ENCODE data around the gene GLRX.

The GLRX gene

DNA sequence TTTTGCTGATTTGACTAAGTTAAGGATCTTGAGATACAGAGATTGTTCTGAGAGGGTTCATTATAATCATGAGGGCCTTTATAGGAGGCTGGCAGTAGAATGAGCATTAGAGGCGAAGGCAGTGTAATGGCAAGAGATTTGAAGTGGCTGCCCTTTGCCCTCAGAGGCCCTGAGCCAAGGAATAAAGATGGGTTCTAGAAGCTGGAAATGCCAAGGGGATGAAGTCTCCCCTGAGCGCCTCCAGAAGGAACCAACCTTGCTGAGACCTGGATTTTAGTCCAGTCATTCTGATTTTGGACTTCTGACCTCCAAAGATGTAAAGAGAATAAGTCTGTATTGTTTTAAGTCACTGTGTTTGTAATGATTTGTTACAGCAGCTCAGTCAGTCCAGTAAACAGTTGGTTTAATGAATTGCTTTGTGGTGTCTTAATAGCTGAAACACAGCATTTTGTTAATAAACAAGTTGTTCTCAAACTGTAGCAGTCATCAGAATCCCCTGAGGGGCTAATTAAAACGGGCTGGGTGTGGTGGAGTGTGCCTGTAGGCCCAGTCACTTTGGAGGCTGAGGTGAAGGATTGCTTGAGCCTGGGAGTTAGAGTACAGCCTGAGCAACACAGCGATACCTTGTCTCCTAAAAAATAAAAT is 23.2 kb downstream of the GLRX start:
- no peak for DNase-seq
- intact Hi-C loops (cut with DNase I), result no loop called here

DNA sequence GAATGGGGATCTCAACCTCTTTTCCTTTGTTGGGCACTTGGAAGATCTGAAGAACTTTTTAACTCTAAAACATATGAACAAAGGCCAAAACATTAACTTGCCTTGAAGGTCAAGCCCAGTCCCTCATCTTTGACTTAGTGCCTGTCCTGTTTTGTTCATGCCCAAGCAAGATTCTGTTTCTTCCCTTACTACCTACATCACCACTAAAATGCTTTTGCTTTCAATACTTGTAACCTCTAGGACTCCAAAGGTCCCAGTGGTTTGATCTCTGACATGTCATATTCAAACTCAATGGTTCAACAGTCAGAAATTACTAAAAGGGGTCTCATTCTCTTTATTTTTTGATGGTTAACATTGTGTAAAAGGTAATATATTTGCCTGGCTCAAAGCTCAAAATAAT is 24.0 kb downstream of the GLRX start:
- DNase-seq, result no peak
- intact Hi-C loops (cut with DNase I), result no loop called here

DNA sequence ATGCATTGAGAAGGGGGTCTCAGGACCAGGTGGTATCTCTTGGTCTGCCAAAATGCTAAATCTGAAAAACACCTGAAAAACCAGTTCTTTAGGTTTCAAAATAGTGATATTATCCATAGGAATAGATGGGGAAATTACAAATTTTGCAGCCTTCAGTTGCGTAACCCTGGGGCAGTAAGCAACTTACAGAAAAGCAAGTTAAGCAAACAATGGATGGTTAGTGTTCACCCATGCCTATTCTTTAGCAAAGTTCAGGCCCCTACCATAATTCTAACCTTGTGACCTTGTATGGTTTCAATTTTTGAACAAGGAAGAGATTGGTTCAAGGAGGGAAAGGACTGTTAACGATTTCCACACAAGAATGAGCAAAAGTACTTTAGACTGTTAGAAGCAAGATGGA is 24.5 kb downstream of the GLRX start:
- intact Hi-C loops (cut with DNase I), result no loop called here
- DNase-seq, result no peak

DNA sequence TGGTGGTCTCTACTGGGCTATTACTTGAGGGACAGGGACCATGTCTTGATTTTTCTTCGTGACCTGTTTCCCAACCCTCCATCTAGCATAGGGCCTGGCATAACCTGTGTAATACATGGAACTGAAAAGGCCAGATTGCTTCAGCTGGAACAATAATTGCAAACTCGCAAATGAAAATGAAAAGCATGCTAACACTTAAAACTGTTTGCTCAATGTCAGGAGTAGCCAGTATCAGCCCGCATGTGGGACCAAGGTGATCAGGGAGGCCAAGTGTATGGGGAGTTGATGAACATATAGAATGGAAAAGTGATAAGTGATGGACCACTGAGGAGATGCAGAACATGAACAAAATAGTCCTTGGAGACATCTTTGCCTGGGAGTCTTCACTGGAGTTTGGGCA is 25.2 kb downstream of the GLRX start:
- intact Hi-C loops (cut with DNase I), result no loop called here
- DNase-seq, result no peak

DNA sequence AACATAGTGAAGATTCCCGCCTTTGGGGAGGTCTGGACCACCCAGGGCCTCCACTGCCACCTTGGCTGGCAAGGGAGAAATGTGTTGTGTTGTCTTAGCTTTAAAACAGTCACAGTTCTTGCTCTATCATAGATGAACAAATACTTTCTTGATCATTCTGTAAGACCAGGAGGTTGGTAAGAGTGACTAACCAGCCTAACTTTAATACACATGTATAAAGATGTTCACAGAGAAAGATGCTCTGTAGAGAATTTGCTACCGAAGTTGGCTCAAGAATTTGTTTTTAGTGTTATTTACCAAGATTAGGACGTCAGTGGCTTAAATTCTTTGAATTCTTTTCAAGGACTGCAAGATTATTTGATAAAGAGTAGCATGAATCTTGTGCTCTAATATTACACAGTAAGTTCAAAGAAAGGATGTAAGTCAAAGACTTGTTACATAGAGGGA is 28.4 kb downstream of the GLRX start:
- no peak for DNase-seq
- intact Hi-C loops (cut with DNase I), result no loop called here

- intact Hi-C loops (cut with DNase I), result no loop called here
Observed at GRCh38 chr5:95791751-95792150, 30.8 kb downstream of the GLRX start.

DNA sequence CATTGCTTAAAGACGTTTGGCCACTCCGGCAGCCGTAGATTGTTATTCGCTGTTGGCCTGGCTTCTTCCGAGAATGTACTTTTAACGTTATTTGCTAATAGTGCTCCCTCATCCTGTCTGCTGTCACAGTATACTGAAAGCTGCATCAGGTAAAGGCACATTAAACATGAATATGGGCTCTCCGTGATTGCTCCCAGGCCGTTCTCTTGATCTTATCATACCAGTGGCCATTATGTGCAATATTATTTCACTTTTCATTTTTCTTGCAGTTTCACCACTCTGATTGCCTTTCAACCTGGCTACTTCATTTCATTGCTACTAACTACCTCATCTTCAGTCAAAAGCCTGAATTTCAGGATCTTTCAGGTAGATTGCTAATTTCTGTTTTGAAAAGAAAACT is 34.0 kb downstream of the GLRX start:
- intact Hi-C loops (cut with DNase I), result no loop called here
- no peak for DNase-seq

More at GRCh38 chr5:95791751-95792150, 30.8 kb downstream of the GLRX start:
- no peak for DNase-seq

- no peak for DNase-seq
- intact Hi-C loops (cut with DNase I), result no loop called here
Observed at GRCh38 chr5:95786821-95787418, 35.6 kb downstream of the GLRX start.

- DNase-seq, result no peak
- intact Hi-C loops (cut with DNase I), result loop anchor here (5.0 kb wide), 1 partner anchor 63 kb away; no protein-coding TSS in a partner anchor
Observed at GRCh38 chr5:95784514-95785302, 37.8 kb downstream of the GLRX start.

- DNase-seq, result peak in 8 of 42 donors; percentile 10 to 49 (median 22)
- intact Hi-C loops (cut with DNase I), result loop anchor here (5.0 kb wide), 1 partner anchor 64 kb away; no protein-coding TSS in a partner anchor
Observed at GRCh38 chr5:95783661-95784060, 38.9 kb downstream of the GLRX start.

DNA sequence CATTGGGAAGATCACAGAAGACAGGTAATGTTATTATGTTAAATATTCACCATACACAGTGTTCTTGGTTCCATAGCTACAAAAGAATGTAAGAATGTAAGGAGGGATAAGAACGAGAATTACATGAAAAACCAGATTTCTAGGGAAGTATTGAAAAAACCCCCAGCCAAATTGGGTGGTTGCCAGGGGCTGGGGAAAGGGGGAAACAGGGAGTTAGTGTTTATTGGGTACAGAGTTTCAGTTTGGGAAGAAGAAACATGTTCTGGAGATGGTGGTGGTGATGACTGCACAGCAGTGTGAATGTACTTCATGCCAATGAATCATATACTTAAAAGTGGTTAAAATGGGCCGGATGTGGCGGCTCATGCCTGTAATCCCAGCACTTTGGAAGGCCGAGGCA is 40.3 kb downstream of the GLRX start:
- intact Hi-C loops (cut with DNase I), result loop anchor here (5.0 kb wide), 1 partner anchor 65 kb away; no protein-coding TSS in a partner anchor

GRCh38 chr5:95781101-95781583 is 41.4 kb downstream of the GLRX start:
- intact Hi-C loops (cut with DNase I), result loop anchor here (5.0 kb wide), 1 partner anchor 66 kb away; no protein-coding TSS in a partner anchor

More for the DNA sequence above, 40.3 kb downstream of the GLRX start:
- no peak for DNase-seq

GRCh38 chr5:95780597-95780996 is 41.9 kb downstream of the GLRX start:
- intact Hi-C loops (cut with DNase I), result loop anchor here (5.0 kb wide), 1 partner anchor 67 kb away; no protein-coding TSS in a partner anchor
- no peak for DNase-seq

More at GRCh38 chr5:95781101-95781583, 41.4 kb downstream of the GLRX start:
- DNase-seq, result peak; percentile 60 to 91 (median 80)

- DNase-seq, result no peak
- intact Hi-C loops (cut with DNase I), result loop anchor here (5.0 kb wide), 2 partner anchors 47 to 68 kb away; partner anchors contain the start of gene RHOBTB3
Observed at GRCh38 chr5:95779611-95780010, 42.9 kb downstream of the GLRX start.

- no peak for DNase-seq
- intact Hi-C loops (cut with DNase I), result loop anchor here (5.0 kb wide), 1 partner anchor 47 kb away; the partner anchor contains the start of gene RHOBTB3
Observed at GRCh38 chr5:95778713-95779436, 43.7 kb downstream of the GLRX start.

GRCh38 chr5:95777441-95777840 is 45.1 kb downstream of the GLRX start:
- intact Hi-C loops (cut with DNase I), result loop anchor here (5.0 kb wide), 1 partner anchor 45 kb away; the partner anchor contains the start of gene RHOBTB3
- DNase-seq, result no peak

DNA sequence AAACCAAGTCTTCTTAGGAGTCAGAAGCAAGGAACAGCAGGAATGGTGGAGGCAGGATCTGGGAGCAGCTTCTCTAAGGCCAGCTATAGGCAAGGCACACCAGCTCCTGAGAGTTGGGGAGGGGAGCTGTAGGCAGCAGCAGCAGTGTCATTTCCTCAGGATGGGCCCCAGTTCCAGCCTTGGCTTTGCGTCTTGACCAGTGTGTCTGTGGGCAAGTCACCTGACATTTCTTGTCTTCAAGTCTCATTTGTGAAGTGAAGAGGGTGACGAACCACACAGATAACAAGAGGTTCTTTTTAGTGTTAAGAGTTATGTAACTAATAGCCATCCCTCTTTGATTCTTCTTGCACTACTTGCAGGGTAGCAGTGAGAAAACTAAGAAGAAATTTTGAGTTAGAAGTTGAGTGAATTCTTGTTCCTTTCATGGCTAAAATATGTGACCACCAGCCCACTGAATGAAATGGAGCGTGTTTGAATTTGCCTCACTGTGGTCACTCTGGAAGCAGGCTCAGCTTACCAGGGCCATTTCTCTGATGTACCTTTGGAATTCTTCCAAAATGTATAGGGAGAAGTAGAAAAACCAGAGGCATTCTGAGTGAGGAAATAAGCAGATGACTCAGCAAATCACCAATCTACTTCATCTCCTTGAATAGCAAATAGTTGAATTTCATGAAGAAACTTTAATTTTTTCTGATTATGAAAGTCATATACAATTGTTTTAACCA is 49.0 kb downstream of the GLRX start:
- intact Hi-C loops (cut with DNase I), result no loop called here

GRCh38 chr5:95771892-95772291 is 50.6 kb downstream of the GLRX start:
- intact Hi-C loops (cut with DNase I), result no loop called here
- no peak for DNase-seq

More for the DNA sequence above, 49.0 kb downstream of the GLRX start:
- DNase-seq, result no peak
